Liver (tissue), 9 donors: ENCODE results near the gene LSAMP. TPM values are rescaled to one million over a fixed set of nuclear protein-coding genes. Genes with fewer than 3 reads are reported as not detected.

Source experiments
- DNase-seq: peaks from one replicate; pipeline ENCODE4 v3.0.0-alpha.2; 2017; ENCODE audit warnings: low spot score
- H3K27ac ChIP-seq, 2 donors: one replicate each; pipeline ENCODE4 v1.7.0; 2013; ENCODE audit warnings: inconsistent platforms in 2 of 2, low read length in 2 of 2, control low read depth in 1 of 2, low read depth in 1 of 2, mild to moderate bottlenecking in 1 of 2
- H3K27me3 ChIP-seq, 4 donors: one replicate each; pipeline versions ENCODE4 v1.6.1 to v1.7.0; 2013; ENCODE audit warnings: low read length in 3 of 4, inconsistent platforms in 1 of 4, mild to moderate bottlenecking in 1 of 4, moderate library complexity in 1 of 4; ENCODE audit not compliant: control insufficient read depth in 4 of 4, insufficient read depth in 4 of 4
- H3K36me3 ChIP-seq, 4 donors: one replicate each; pipeline versions ENCODE4 v1.6.1 to v1.7.0; 2013; ENCODE audit warnings: low read length in 3 of 4, mild to moderate bottlenecking in 3 of 4, low read depth in 1 of 4, moderate library complexity in 1 of 4; ENCODE audit not compliant: control insufficient read depth in 4 of 4, insufficient read depth in 3 of 4
- H3K4me1 ChIP-seq, 4 donors: one replicate each; pipeline versions ENCODE4 v1.6.1 to v1.7.0; 2013; ENCODE audit warnings: low read length in 3 of 4, mild to moderate bottlenecking in 3 of 4, moderate library complexity in 1 of 4; ENCODE audit not compliant: control insufficient read depth in 4 of 4, insufficient read depth in 4 of 4
- H3K4me3 ChIP-seq, 3 donors: one replicate each; pipeline versions ENCODE4 v1.6.1 to v1.7.0; 2013; ENCODE audit warnings: low read length in 3 of 3, control low read depth in 1 of 3, low read depth in 1 of 3, mild to moderate bottlenecking in 1 of 3
- H3K9ac ChIP-seq, 2 donors: one replicate each; pipeline ENCODE4 v1.7.0; 2013; ENCODE audit warnings: low read length in 2 of 2, mild to moderate bottlenecking in 2 of 2, moderate library complexity in 2 of 2, control low read depth in 1 of 2, low read depth in 1 of 2
- H3K9me3 ChIP-seq, 4 donors: one replicate each; pipeline versions ENCODE4 v1.6.1 to v1.7.0; 2013; ENCODE audit warnings: low read length in 3 of 4; ENCODE audit not compliant: control insufficient read depth in 4 of 4
- EGR1 ChIP-seq, 2 donors: IDR thresholded peaks; 2 replicates each; pipeline ENCODE4 v1.6.1; 2016 to 2018; ENCODE audit warnings: antibody characterized with exemption in 2 of 2, low read depth in 2 of 2
- FOXA1 ChIP-seq: IDR thresholded peaks from 2 replicates; pipeline ENCODE4 v1.6.1; 2016; ENCODE audit warnings: antibody characterized with exemption
- FOXA2 ChIP-seq: IDR thresholded peaks from 2 replicates; pipeline ENCODE4 v1.6.1; 2016; ENCODE audit warnings: antibody characterized with exemption
- GABPA ChIP-seq, 2 donors: IDR thresholded peaks in 1 of 2; conservative IDR thresholded peaks in 1 of 2; 2 replicates each; pipeline ENCODE4 v1.6.1; 2016; ENCODE audit warnings: antibody characterized with exemption in 2 of 2, mild to moderate bottlenecking in 1 of 2, moderate library complexity in 1 of 2
- HNF4A ChIP-seq, 2 donors: conservative IDR thresholded peaks; 2 replicates each; pipeline ENCODE4 v1.6.1; 2016; ENCODE audit warnings: antibody characterized with exemption in 2 of 2, mild to moderate bottlenecking in 2 of 2
- HNF4G ChIP-seq: IDR thresholded peaks from 2 replicates; pipeline ENCODE4 v1.6.1; 2016; ENCODE audit warnings: antibody characterized with exemption
- JUND ChIP-seq, 2 donors: IDR thresholded peaks; 2 replicates each; pipeline ENCODE4 v1.6.1; 2016; ENCODE audit warnings: antibody characterized with exemption in 2 of 2
- RAD21 ChIP-seq, 2 donors: IDR thresholded peaks; 2 replicates each; pipeline ENCODE4 v1.6.1; 2016; ENCODE audit warnings: antibody characterized with exemption in 2 of 2, mild to moderate bottlenecking in 2 of 2
- RXRA ChIP-seq, 2 donors: IDR thresholded peaks; 2 replicates each; pipeline ENCODE4 v1.6.1; 2017 to 2018; ENCODE audit warnings: antibody characterized with exemption in 2 of 2, mild to moderate bottlenecking in 1 of 2
- SP1 ChIP-seq: IDR thresholded peaks from 2 replicates; pipeline ENCODE4 v1.6.1; 2018; ENCODE audit warnings: antibody characterized with exemption, mild to moderate bottlenecking
- TAF1 ChIP-seq: conservative IDR thresholded peaks from 2 replicates; pipeline ENCODE4 v1.6.1; 2016; ENCODE audit warnings: antibody characterized with exemption, mild to moderate bottlenecking
- YY1 ChIP-seq: IDR thresholded peaks from 2 replicates; pipeline ENCODE4 v1.6.1; 2016; ENCODE audit warnings: antibody characterized with exemption, mild to moderate bottlenecking
- WGBS: extraction: QIAGEN DNeasy Blood & Tissue Kit; methylation state at CpG from one replicate; pipeline ENCODE4 v1.1.7; 2013; 5-methylcytosine and 5-hydroxymethylcytosine counted together
- polyA plus RNA-seq, 2 donors: library from polyadenylated mRNA; stranded (reverse) in 1 of 2; unstranded in 1 of 2; fragments of 200-250 nt in 1 of 2; fragments of >200 nt in 1 of 2; fragmentation: Nextera tagmentation in 1 of 2; extraction: Ambion mirVana in 1 of 2; gene quantifications; one replicate each; pipeline versions ENCODE4 v1.2.1 to v1.2.3, GENCODE V29; 2013 to 2015
- total RNA-seq, 2 donors: library from RNA; depleted of rRNA; stranded (reverse); fragments of >200 nt; gene quantifications; one replicate each; pipeline ENCODE4 v1.2.3, GENCODE V29; 2014
- TF ChIP-seq, protein P1 (sequence below): IDR thresholded peaks from 2 replicates; pipeline ENCODE4 v1.6.1; 2016; ENCODE audit warnings: antibody characterized with exemption, mild to moderate bottlenecking
- TF ChIP-seq, protein P2 (sequence below): IDR thresholded peaks from 2 replicates; pipeline ENCODE4 v1.6.1; 2016; ENCODE audit warnings: antibody characterized with exemption
- TF ChIP-seq, protein P3 (sequence below): IDR thresholded peaks from 2 replicates; pipeline ENCODE4 v1.6.1; 2016; ENCODE audit warnings: antibody characterized with exemption
- TF ChIP-seq, protein P4 (sequence below): fragments of 150-350 bp; IDR thresholded peaks from 2 replicates; pipeline ENCODE4 v1.5.1; 2017; ENCODE audit warnings: improper control_type of control experiment, low read depth, low read length; ENCODE audit not compliant: missing input control
- donor health status: healthy.
- donor health status: healthy.
- donor health status: healthy.
- donor health status: healthy.
- donor health status: healthy.

Gene LSAMP
- total and polyA plus RNA-seq, 4 donors, result 0.01 to 0.17 (median 0.06) TPM

DNA sequence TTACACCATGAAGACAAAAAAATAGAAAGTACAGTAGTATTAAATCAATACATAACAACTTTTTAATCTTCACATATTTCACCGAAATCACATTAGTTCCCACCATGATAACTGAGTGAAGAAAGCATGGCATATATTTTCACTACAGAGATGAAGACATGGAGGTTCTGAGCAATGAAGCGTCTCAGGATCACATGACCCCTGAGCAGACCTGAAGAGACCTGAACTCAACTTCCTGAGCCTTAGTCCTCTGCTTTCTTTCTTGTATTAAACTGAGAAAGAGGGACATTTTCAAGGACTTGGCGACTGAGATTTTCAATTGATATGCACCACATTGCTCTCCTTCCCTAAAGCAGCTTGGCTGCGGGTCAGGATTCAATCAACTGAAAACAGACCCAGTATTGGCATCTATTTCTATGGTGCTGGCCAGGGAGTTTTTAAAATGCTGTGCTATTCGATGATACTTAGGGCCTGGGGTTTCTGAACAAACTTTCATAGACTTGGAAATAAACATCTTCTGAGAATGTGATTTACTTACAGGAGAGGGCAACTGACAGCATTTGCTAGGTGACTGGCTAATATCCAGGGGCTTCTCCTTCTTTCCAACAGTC is 165.1 kb downstream of the LSAMP start:
- no peak overlapping the region for H3K27ac ChIP-seq

DNA sequence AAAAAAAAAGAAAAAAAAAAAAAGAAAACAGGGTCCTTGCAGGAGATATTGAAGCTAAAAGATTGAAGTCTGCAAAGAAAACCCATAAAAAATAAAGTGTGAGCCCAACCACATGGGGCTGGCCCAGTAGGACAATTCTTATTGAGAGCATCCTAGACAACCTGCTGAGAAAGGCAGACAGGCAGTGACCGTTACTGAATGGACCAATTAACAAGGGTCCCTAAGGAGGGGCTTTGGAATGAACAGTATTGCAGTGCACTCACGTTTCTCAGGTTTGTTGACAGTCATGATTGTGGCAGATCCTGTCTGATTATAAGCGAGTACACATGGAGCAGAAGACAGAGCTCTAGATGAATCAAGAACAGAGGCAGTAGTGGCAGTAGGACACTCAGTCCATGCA is 168.6 kb downstream of the LSAMP start:
- H3K9me3 ChIP-seq, result no peaks in the 10 kb centered on the region
- no peaks in the 10 kb centered on the region for H3K4me1 ChIP-seq
- no peak for DNase-seq
- TF ChIP-seq, protein P1, sequence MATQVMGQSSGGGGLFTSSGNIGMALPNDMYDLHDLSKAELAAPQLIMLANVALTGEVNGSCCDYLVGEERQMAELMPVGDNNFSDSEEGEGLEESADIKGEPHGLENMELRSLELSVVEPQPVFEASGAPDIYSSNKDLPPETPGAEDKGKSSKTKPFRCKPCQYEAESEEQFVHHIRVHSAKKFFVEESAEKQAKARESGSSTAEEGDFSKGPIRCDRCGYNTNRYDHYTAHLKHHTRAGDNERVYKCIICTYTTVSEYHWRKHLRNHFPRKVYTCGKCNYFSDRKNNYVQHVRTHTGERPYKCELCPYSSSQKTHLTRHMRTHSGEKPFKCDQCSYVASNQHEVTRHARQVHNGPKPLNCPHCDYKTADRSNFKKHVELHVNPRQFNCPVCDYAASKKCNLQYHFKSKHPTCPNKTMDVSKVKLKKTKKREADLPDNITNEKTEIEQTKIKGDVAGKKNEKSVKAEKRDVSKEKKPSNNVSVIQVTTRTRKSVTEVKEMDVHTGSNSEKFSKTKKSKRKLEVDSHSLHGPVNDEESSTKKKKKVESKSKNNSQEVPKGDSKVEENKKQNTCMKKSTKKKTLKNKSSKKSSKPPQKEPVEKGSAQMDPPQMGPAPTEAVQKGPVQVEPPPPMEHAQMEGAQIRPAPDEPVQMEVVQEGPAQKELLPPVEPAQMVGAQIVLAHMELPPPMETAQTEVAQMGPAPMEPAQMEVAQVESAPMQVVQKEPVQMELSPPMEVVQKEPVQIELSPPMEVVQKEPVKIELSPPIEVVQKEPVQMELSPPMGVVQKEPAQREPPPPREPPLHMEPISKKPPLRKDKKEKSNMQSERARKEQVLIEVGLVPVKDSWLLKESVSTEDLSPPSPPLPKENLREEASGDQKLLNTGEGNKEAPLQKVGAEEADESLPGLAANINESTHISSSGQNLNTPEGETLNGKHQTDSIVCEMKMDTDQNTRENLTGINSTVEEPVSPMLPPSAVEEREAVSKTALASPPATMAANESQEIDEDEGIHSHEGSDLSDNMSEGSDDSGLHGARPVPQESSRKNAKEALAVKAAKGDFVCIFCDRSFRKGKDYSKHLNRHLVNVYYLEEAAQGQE, result no peak
- TF ChIP-seq HNF4G (no peak), FOXA1 (no peak), HNF4A (conservative IDR thresholded peaks at IDR 0.05) (no peak), GABPA (IDR thresholded peaks at IDR 0.05 in 1 of 2, conservative IDR thresholded peaks at IDR 0.05 in 1 of 2) (no peak)
- TF ChIP-seq, protein P2, sequence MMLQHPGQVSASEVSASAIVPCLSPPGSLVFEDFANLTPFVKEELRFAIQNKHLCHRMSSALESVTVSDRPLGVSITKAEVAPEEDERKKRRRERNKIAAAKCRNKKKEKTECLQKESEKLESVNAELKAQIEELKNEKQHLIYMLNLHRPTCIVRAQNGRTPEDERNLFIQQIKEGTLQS, result no peak
- TF ChIP-seq, protein P3, sequence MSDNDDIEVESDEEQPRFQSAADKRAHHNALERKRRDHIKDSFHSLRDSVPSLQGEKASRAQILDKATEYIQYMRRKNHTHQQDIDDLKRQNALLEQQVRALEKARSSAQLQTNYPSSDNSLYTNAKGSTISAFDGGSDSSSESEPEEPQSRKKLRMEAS, result no peak
- no peaks in the 10 kb centered on the region for H3K36me3 ChIP-seq
- no peak overlapping the region for H3K9ac ChIP-seq
- H3K27ac ChIP-seq, result no peak overlapping the region
- H3K4me3 ChIP-seq, result no peak overlapping the region
- peaks cover 0 to 5% (median 0%) of the 10 kb centered on the region in 4 donors for H3K27me3 ChIP-seq
- 53% methylated on average over 3 of the region's 3 CpGs for WGBS

More for the DNA sequence above, 165.1 kb downstream of the LSAMP start:
- no peak overlapping the region for H3K9ac ChIP-seq
- 65% methylated on average over 5 of the region's 5 CpGs for WGBS
- no peaks in the 10 kb centered on the region for H3K4me1 ChIP-seq
- H3K4me3 ChIP-seq, result no peak overlapping the region
- TF ChIP-seq FOXA2 (no peak), HNF4A (conservative IDR thresholded peaks at IDR 0.05) (no peak), JUND (IDR thresholded peaks at IDR 0.05) (no peak), HNF4G (no peak), SP1 (no peak), RAD21 (IDR thresholded peaks at IDR 0.05) (no peak), YY1 (no peak), FOXA1 (no peak), EGR1 (IDR thresholded peaks at IDR 0.05; ENCODE audit: low read depth in 2 of 2) (no peak), TAF1 (no peak), RXRA (IDR thresholded peaks at IDR 0.05) (no peak)
- TF ChIP-seq, protein P3, result no peak
- TF ChIP-seq, protein P2, result no peak
- TF ChIP-seq, protein P1, result no peak
- TF ChIP-seq, protein P4, sequence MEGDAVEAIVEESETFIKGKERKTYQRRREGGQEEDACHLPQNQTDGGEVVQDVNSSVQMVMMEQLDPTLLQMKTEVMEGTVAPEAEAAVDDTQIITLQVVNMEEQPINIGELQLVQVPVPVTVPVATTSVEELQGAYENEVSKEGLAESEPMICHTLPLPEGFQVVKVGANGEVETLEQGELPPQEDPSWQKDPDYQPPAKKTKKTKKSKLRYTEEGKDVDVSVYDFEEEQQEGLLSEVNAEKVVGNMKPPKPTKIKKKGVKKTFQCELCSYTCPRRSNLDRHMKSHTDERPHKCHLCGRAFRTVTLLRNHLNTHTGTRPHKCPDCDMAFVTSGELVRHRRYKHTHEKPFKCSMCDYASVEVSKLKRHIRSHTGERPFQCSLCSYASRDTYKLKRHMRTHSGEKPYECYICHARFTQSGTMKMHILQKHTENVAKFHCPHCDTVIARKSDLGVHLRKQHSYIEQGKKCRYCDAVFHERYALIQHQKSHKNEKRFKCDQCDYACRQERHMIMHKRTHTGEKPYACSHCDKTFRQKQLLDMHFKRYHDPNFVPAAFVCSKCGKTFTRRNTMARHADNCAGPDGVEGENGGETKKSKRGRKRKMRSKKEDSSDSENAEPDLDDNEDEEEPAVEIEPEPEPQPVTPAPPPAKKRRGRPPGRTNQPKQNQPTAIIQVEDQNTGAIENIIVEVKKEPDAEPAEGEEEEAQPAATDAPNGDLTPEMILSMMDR, result no peak
- no peak for DNase-seq
- no peaks in the 10 kb centered on the region for H3K36me3 ChIP-seq
- H3K27me3 ChIP-seq, result peaks cover 0 to 5% (median 0%) of the 10 kb centered on the region in 4 donors
- H3K9me3 ChIP-seq, result no peaks in the 10 kb centered on the region
